GM18505 (cell line): ENCODE measurements around the gene TRMT2A.
"Not testable (repeated sequence)": the region's sequence is repeated elsewhere in the genome, so short reads cannot be mapped to it uniquely, and the experiment has no call there.

Experiments used
- ATAC-seq: cut with Tn5 transposase; IDR thresholded peaks from one replicate; pipeline ENCODE4 v1.9.1; 2021; ENCODE audit not compliant: unreplicated experiment
- POLR2A ChIP-seq: IDR thresholded peaks from 4 replicates; pipeline ENCODE4 v1.6.1; 2011; ENCODE audit warnings: borderline replicate concordance; ENCODE audit not compliant: insufficient read depth, insufficient read length; ENCODE audit errors: extremely low read depth

Gene TRMT2A

DNA sequence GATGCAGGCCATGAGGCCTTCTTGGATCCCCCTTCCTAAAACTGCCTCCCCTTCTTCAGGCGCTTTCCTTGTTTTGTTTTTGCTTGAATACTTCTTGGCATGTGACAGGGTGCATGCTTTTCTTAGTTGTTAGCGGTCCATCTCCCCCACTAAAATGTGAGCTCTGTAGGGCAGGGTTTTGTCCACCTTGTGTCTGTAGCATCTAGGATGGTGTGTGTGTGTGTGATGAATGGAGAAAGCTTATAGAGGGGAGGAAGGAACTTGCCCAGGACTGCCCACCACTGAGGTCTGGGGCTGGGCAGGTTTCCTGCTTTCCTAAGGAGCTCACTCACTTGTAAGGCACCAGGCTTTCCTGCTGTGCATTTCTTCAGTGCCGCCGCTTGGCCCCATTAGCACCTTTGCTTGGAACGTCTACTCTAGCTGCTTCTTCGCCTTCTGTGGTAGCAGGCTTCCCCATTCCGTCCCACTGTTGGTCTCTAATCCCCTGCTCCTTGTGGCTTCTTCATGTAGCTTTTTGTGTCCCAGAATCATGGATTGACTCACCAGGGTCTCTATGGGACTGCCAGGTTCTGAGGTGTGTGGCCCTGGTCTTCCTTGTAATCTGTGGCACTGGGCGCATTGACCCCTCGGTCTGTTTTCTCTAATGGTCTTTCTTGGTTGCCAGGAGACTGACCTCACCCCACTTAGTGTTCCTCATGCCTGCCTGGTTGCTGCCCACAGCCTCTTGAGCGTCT is 33.7 kb downstream of the TRMT2A start:
- TF ChIP-seq POLR2A: no peak
- ATAC-seq: no peak

DNA sequence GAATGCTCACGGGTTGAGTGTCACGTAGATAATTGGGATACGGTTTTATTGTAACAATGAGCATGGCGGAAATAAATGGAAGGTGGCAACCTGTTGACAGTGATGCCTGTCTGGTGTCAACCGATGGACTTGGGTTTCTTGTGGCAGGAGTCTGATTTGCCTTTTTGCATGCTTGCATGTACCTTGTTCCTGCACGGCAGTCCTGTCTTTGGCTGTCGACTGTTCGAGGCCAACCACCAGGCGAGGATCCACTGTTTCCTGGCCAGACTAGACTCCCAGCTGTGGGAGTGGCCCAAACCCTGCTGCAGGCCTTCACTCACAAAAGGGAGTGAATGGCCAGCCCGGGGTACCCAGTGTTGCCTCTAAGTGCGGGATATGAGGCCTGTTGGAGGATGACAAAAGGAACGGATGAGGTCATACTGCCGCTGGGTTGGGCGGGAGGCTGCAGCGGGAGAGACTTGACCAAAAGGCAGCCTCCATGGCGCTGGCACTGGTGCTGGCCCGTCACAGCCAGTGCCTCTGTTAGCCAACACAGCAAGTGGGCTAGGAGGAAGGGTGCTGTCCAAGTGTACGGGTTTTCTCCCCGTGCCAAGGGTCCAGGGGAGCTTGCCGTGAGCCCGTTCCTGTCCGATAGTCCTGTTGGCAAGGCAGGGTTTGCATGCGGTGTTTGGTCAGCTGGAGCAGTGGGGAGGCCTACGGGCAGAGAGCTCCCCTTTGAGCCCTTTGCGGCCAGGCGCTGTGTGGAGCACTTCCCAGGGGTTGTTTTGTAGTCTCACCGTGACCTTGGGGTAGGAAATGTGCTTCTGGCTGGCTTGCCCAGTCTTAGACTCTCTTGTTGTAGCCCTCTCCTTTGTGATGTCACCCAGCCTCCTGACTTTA is 36.0 kb downstream of the TRMT2A start:
- no peak for ATAC-seq
- no peak for TF ChIP-seq POLR2A

DNA sequence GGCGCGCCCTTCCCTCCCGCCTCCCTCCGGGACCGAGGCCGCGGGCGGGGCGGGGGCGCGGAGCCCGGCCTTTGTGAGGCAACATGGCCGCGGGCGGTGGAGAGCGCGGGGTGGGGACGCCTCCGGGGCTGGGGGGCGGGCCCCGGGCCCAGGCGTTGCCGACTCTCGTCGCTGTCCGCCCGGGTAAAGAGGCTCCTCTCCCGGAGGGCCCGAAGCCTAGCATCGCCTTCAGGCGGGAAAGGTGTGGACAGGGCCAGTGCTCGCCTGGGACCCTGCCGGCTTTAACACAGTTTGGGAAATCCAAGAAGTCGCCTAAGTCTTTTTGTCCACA is 36.6 kb downstream of the TRMT2A start:
- no peak for TF ChIP-seq POLR2A
- ATAC-seq: peak; percentile 69

DNA sequence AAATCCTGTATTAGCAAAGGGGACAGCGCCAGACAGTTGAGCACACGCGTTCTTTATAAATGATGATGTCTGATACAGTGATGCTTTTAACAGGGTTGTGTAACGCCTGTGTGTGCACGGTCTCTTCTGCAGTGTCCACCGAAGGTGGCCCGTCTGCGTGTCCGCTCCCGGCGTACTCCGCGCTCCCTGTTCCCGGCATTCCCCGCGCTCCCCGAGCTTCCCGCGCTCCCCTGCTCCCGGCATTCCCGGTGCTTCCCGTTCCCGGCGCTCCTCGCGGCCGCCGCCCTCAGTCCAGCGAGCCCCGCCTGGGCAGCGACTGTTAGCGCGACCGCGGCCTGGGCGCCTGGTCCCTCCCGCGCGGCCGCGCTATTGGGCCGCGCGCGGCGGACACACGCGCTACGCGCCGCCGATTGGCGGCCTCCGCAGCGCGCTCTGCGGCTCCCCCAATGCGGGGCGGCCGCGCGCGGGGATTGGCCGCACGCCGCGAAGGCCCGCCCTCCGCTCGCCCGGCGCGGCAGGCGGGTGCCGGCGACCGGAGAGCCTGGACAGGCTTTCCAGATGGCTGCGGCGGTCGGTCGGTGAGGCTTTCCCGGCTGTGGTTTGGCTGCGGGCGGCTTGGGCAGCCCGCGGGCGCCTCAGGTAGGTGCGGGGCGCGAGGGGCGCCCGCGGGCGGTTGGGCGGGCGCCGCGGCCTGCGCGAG is 37.1 kb downstream of the TRMT2A start, which contains the start of gene DGCR8:
TSS of gene DGCR8 (plus strand) at position 497 of the 700 bp plus-strand sequence. CDS start 5,723 bp downstream, outside the sequence.
- peak; percentile 68 for TF ChIP-seq POLR2A
- ATAC-seq: peak; percentile 72

DNA sequence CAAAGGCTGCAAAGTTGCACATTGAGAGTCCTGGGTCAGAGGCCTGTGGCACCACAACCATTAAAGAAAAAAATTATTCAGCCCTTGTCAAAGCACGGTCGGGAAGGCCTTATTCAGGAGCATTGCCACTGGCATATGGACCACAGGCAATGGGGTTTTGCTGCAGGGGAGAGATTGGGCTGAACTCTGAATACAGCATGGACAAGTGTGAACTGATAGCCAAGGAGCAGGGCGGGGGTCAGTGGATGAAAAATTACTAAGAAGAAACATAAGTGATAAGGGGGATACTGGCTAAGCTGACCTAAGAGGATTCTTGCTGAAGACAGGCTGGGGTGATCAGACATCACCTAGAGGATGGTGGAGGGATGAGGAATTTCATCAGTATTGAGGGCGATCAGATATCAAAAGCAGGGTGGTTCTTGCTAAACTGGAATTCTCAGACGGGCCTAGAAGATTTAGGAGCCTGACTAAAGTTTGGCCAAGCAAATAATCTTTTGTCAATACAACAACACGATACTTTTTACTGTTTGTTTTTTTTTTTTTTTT is 40.3 kb downstream of the TRMT2A start:
- no peak for TF ChIP-seq POLR2A
- ATAC-seq: no peak

DNA sequence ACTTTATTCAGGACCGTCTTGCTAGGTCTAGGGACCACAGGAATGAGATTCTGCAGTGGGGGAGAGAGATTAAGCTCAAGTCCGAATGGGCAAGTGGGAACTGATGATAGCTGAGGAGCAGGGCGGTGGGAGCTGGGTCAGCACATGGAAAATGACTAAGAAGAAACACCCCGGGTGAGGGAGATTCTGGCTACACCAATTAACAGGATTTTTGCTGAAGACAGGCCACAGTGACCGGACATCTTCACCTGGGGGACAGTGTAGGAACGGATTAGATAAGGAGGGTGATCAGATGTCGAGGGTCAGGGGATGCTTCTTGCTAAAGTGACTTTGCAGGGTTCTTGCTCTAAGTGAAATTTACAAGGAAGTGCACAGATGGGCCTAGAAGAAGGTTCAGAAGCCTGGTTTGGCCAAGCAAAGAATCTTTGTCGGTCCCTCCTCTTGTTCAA is 45.5 kb downstream of the TRMT2A start:
- no peak for TF ChIP-seq POLR2A
- ATAC-seq: no peak

DNA sequence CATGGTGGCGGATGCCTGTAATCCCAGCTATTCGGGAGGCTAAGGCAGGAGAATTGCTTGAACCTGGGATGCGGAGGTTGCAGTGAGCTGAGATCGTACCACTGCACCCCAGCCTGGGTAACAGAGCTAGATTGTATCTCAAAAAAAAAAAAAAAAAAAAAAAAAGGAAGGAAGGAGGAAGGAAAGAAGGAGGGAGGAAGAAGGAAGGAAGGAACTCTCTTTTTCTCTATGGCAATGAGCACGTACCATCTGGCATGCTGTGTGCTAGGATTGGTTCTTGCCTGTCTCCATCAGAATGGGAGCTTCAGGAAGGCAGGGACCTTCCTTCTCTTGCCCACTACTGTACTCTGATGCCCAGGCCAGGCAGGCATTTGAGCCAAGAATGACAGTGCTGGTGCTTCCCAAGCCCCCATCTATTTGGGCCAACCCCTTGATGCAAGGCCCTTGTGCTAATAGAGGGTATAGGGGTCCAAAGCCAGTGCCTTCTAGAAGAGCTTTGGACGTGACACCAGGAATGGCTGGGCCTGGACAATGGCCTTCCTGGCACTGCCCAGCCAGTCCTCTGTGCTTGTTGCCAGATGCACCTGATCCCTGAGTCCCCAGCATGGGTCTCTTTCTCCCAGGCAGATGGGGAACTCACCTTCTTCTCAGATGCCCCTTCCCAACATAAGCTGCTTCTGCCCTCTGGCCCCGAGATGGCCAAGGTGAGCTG is 47.5 kb downstream of the TRMT2A start:
- no peak for ATAC-seq
- no peak for TF ChIP-seq POLR2A

DNA sequence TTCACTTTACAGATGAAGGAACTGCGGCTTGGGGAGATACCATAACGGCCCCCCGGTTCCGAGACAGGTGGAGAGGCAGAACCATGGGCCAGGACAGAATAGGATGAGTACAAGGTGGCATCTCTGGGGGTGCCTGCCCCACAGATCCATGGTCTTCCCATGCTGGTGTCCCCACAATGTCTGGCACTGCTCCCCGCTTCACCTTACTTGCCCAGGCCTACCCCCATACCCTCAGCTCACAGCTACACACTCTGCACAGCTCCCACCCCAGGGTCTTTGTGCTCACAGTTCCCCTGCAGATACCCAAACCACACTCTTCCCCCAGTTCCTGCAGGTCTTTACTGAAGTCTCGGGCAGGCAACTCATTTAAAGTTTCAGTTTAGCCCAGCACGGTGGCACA is 48.4 kb downstream of the TRMT2A start:
- no peak for TF ChIP-seq POLR2A
- ATAC-seq: no peak

DNA sequence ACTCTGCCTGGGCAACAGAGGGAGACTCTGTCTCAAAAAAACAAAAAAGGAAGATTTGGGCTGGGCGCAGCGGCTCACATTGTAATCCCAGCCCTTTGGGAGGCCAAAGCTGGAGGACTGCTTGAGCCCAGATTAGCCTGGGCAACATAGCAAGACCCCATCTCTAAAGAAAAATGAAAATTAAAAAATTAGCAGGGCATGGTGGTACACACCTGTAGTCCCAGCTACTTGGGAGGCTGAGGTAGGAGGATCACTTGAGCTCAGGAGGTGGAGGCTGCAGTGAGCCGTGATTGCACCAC is 49.7 kb downstream of the TRMT2A start:
- not testable (repeated sequence) for ATAC-seq

DNA sequence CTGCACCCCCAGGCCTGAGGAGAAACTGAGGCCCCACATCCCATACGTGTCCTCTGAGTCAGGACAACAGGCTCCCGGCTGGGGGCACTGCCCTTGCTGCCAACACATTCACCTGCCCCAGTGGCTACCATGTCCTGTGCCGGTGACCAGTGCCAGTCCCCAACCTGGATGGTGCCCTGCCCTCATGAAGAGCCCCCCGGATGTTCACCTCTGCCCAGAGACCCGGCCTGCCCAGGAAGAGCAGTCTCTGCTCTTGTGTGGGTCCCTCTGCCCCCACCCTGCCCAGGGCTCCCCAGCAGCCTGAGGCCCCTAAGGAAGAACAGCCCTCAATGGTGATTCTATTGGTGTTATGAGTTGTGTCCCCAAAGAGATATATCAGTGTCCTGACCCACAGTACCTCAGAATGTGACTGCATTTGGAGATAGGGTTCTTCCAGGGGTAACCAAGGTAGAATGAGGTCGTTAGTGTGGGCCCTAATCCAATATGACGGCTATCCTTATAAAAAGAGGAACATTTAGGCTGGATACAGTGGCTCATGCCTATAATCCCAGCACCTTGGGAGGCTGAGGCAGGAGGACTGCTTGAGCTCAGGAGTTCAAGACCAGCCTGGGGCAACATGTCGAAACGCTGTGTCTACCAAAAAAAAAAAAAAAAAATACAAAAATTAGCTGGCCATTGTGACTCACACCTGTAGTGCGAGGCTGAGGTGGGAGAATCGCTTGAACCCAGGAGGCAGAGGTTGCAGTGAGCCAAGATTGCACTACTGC is 50.2 kb downstream of the TRMT2A start:
- ATAC-seq: no peak

DNA sequence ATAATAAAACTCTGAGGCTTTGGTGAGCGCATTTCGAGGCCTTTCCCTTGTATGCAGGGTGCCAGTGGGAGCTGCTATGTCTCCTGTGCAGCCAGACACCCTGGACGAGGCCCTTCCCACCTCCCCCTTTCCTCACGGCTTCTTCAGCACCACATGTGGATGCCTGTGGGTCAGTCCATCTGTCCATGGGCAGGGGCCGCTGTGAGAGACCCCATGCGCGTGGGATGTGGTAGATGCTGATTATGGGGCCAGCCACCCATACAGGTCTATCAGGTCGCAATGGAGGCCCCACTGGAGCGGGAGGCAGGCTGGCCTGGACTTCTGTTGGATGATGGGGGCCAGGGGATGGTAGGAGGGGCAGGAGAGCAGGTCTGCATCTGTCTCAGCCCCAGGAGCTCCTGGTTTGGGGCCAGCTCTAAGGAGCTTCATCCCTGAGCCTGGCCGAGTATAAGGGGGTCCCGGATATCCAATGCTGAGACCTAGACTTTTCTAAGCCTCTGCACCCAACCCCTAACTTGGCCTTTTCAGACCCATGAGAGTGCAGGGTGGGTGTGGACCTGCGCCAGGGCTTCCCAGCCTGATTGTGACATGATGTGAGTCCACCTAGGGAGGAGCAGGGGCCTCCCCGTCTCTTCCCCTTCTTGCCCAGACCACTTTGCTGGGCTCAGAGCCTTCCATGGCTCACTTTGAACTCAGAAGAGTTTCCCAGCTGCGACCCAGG is 51.0 kb downstream of the TRMT2A start:
- no peak for TF ChIP-seq POLR2A
- no peak for ATAC-seq

More for the DNA sequence above, 50.2 kb downstream of the TRMT2A start:
- TF ChIP-seq POLR2A: no peak
